GM21723 (cell line): ENCODE measurements around the gene PLXNA2.

Experiments used
- ATAC-seq: cut with Tn5 transposase; IDR thresholded peaks from one replicate; pipeline ENCODE4 v1.9.1; 2021; ENCODE audit warnings: mild to moderate bottlenecking, moderate library complexity; ENCODE audit not compliant: unreplicated experiment

Gene PLXNA2

DNA sequence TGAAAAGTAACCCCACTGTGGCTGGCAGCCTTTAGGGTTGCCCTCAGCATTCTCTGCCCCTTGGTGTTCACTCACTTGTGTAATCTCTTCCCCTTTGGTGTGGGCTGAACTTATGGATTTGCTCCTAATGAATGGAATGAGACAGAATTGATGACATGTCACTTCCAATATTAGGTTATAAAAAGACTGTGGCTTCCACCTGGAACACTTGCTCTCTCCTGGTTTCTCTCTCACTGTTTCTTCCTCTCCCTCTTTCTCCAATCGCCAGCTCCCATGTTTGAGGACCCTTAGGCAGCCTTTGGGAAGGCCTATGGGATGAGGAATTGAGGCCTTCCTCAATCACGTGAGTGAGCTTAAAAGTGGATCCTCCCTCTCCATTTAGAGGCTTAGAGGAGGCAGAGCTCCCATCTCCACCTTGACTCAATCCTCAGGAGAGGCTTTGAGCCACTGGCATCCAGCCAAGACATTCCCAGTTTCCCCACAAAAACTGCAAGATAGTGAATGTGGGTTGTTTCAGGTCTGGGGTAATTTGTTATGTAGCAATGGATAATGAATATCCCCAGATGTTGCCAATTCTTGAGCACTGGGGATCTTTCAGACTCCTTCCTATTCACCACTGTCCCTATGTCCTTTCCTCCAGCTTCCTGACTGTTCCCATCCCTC, 237.8 kb downstream of the PLXNA2 start:
- no peak for ATAC-seq

DNA sequence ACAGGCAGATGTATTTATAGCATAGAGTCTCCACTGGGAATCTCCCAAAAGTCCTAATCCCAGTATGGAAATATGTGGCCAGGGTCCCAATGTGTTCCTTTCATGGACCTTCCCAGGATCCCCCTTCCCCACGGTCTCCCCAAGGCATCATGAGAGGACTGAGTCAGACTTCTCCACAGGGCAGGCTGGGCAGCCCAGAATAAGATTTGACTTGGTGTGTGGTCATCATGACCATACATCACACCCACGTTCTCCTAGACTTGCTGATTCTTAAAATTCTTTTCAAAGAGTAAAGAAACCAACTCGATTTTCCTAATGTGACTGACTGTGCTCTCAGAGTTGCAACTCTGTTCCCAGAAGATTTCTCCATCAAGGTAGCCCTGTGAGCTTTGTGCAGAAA, 239.3 kb downstream of the PLXNA2 start:
- ATAC-seq = no peak

DNA sequence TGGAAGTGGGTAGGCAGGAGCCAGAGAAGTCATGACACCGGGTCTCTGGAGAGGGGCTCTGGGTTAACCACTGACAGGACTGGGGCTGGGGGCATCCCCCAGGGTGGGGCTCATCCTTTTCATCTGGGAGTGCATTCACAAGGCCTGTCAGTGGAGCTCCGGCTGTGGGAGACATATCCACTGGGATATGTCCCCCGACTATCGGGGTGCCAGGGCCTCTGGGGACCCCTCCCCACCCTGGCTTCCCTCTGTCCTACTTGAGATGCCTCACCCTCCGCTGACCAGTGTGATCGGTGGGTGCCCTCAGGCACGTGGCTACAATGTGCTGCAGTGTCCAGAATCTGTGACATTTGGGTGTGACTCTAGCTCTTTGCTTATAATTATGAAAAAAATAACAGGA, 240.9 kb downstream of the PLXNA2 start:
- ATAC-seq = no peak

DNA sequence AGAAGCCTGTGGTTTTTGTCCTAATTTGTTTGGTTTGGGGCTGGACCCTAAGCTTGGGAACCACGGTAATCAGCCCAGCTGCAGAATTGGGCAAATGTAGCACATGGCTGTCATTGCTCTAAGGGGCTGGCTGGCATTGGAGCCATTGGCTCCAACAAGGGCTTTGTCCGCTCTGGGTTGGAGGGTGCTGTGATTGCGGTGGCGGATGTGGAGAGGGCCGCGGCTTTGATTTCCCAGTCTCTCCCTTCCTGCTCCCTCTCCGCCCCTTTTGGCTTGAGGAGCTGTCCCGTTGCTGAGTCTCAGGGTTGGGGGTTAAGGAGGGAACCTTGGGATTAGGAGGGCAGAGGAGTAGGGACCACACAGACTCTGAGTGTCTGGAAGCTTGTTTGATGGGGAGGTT, 241.5 kb downstream of the PLXNA2 start:
- no peak for ATAC-seq

DNA sequence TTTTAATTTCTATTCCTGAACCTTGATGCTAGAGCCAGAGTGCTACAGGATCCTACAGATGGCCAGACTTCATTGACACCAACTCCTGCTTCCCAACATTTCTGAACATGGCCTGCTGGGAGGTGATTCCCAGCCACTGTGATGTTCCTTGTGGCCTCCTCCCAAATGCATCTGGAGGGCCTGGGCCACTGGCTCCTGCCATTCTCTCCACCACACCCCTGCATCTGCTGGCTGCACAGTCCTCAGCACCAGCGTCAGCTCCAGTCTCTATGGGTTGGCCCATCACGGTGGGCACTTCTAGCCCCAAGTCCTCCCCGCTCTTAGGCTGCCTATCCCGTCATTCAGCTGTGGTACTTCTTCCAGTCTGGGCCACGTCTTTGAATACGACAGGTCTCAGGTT, 242.1 kb downstream of the PLXNA2 start:
- ATAC-seq = no peak

DNA sequence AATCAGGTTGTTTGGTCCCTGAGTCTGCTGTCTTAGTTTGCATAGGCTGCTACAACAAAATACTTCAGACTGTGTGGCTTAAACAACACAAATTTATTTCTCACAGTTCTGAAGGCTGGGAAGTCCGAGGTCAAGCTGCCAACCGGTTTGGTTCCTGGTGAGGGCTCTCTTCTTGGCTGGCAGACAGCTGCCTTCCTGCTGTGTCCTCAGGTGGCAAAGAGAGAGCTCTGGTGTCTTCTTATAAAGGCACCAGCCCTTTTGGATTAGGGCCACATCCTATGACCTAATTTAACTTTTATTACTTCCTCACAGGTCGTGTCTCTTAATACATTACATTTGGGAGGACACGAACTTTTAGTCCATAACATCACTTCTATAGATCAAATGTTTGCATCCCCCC, 243.7 kb downstream of the PLXNA2 start:
- no peak for ATAC-seq

DNA sequence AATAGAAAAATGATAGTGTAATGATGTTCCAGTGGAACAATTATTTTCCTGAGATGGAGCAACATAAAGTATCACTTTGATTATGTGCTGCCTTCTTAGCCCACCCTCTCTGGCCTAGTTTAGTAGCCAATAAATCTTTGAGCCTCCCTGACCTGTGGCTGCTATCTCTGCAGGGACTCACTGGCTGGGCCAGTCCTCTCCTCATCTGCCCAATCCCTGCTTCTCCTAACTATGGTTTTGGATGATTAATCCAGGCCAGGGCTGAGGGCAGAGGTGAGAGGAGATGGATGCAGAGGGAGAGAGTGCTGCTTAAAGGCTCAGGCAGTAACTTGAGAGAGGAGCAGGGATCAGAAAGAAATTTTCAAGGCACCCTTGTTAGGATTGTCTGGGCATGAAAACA, 244.2 kb downstream of the PLXNA2 start:
- no peak for ATAC-seq

DNA sequence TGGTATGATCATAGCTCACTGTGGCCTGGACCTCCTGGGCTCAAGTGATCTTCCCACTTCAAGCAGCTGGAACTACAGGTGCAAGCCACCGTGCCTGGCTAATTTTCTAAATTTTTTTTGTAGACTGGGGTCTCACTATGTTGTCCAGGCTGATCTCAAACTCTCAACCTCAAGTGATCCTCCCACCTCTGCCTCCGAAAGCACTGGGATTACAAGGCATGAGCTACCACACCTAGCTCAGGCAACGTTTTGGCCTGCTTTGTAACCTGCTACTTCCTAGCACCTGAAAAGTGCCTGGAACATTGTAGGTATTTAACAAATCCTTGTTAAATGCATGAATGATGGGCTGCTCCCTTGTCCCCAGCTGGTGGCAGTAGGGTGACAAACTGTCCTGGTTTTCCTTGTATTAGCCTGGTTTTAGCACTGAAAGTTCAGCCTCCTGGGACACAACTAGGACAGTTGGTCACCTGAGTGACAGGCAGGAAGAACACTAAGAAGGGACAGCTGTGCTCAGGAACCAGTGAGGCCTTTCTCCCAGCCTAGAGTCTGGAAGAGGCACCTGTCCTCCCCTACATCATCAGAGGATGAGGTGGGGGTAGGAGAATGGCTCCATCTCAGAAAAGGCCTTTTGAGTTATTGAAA, 244.8 kb downstream of the PLXNA2 start:
- ATAC-seq = no peak

DNA sequence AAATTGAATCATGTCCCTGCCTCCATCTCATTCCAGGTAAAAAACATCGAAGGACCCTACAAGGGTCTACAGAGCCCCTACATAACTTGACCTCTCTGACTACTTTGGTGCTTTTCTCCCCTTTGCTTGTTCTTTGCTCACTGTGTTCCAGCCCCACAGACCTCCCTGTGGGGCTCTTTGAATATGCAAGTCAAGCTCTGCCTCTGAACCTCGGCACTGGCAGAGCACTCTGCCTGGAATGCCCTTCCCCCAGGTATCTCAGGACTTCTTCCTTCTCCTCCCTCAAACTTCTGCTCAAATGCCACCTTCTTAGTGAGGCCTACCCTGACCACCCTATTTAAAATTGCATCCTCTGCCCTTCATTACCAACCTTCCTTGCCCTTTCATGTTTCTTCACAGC, 245.5 kb downstream of the PLXNA2 start:
- ATAC-seq = no peak

DNA sequence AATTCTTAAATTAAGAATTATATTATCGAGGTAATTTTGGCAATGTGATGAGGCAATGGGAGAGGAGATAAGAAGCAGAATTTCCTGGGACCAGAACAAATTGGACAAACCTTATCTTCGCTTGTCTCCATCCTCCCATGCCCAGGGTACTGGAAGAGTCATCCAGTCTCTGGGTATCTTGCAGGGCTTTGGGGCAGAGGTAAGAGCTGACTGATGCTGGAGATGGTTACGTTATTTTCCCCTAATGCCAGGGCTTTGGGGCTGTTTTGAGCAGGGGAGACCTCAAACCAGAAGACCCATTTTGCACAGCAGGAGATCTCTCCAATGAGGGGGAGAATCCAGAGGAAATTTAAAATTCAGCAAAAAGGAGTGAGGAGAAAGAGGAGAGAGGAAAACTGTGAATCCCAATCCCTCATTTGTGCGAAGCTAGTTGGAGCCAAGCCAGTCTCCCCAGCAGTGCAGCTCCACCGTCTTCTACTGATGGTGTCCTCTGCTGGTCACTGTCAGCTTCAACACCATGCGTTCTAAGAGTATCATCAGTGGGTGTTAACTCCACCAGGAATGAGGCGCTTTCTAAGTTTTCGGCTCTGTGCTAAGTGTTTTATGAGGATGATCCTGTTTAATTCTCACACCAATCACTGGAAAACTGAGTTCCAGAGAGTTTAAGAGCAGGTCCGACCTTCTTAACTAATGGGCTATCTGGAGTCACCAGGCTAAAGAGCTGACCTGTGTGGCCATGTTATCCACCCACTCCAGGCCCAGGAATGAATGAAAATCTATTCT, 246.5 kb downstream of the PLXNA2 start:
- ATAC-seq = no peak

DNA sequence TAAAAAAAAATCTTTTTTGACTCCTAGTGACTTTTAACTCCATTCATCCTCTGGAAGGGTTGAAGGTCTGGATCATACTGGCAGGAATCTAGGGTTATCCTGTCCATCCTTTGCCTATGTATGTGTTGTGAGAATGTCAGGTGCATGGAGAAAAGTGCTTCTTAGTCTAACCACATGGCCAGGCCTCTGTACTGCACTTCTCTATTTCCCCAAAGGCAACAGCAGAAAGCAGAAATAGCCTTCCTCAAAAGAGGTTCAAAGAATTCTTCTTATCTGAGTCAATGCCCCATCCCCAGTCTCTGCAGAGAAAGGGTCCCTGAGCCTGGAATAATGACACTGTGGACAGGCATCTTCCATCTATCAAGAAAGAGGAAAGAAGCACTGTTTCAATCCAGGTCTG, 247.5 kb downstream of the PLXNA2 start:
- no peak for ATAC-seq

DNA sequence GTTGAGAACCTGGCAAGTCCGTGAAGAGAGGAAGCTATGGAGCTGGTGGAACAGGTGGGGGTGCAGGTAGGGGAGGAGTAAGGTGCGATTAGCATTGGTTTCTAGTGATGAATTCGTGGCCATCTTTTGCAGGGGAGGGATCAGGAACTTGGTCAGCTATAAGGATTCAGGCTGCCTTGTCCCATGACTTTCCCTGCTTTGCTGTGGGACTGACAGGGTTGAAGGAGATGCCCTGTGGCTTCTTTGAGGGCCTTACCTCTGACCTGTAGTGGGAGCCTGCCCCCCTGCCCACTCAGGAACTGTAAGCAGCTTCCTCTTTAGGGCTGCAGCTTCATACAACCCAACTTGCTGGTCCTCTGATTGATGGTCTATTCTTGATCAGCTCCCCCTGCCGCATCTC, 248.6 kb downstream of the PLXNA2 start:
- no peak for ATAC-seq

DNA sequence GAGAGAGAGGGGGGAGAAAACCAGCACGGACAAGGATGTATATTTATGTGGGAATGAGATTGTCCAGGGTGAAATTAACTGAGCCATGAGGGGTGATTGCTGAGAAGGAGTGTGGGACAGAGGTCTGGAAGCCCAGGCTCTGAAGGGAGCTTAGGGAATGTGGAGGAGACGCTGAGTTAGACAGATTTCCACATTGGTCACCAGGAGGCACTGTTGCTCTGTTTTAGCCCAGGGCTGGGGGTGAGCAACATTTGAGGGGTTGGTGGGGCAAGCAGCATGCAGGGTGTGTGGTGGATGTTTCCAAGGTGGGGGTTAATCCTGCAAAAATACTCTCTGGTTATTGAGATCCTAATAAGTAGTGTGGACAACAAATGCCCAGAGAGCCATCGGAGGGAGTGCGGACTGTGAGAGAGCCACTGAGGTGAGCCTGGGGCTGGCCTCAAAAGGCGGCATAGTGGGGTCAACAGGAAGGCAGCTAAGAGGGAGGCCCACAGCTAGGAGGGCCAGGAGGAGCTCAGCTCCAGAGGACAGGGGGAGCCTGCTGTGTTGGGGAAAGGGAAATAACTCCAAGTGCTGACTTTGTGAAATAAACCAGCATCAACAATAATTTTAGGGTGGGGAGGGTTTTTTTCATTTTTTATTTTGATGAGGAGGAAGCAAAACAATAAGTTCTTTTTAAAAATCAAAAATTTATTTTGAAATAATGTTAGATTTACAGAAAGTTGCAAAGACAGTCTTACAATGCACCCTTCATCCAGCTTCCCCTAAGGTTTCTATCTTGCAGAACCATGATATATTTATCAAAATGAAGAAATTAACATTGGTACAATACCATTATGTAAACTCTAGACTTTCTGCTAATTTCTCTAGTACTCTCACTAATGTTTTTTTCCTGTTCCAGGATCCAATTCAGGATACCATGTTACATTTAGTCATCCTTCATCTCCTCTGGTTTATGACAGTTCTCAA, 250.4 kb downstream of the PLXNA2 start:
- ATAC-seq = no peak

DNA sequence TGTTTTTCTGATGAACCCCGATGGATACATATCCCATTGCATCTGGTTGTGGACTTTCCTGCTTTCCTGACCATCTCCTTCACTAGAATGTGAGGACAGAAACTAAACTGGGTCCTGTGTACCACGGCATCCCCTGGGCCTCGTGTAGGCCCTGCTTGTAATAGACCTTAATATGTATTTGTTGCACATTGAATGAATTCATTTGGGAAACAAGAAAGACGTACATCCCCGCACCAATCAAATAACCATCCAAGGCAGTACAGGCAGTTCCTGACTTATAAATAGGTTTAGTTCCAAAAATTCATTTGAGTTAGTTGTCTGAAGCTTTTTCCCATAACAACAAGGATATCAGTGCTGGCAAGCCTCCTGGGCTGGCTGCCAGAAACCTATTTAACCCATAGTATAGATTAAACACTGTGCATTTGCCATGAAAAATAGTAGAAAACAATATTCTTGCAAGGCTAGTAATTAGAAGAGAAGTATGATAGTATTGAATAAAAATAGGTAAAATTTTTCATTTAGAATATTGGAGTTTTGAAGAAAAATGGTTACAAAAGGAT, 251.4 kb downstream of the PLXNA2 start:
- no peak for ATAC-seq

DNA sequence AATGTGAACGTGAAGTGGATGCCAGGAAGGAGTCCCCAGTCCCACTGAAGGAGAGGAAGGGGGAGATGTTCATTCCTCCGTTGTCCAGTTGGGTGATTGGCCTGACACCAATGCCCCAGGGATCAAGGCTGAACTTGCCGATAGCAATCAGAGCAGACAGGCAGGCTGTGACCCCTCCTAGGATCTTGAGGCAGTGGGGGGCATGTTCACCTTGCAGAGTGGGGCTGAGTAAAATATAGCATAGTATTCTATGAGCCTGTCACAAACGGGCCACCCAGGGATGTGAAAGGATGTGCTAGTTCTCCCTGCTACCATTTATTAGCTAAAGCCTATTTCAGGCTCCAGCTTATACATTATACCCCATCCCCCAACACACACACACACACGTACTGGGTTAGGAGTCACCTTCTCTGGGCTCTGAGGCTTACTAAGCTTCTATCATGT, 252.6 kb downstream of the PLXNA2 start:
- no peak for ATAC-seq

DNA sequence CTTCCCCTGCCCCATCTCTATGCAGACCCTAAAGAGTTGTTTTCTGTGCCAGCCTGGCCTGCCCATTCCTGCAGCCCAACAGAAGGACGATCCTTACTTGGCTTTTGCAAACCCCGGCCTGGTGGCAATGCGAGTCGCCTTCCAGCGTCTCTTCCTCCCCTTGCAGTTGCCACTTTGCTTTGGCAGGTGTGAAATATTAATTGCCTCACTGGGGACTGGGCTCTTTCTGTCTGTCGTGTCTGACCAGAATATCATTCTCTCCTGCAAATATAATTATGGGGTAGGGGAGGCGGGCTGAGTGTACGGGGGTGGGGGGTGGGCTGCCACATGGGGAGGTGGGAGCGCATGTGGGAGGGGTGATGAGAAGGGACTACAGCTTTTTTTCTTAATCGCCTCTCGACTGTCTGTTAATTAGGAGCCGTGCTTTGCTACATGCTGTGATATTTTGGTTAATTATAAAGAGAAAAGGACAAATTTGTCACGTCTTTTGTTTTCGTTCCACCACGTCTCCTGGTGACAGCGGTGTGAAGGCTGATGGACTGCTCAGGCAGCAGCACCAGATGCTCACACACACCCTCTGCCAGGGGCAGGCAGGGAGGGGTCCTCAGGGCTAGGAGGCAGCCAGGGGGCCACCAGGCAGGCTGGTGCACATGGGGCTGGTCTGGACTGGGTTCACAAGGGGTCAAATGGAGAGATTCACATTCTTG, 253.2 kb downstream of the PLXNA2 start:
- ATAC-seq = no peak

DNA sequence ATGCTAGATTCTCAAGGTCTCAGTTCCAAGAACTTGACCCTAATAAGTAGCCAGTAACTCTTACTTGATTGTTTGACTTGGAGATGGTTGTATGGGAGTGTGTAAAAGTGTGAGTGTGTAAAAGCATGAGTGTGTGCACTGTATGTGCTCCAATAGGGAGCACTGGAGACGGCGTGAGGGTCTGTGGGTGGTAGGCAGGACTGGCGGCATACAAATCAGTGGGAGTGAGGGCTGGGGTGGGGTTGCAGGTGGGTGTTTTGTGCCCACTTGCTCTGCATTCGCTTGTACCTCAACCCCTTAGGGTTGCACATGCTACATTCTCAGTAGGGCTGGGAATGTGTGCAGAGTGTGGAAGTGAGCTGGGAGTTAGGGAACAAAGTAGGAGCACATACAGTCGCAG, 253.7 kb downstream of the PLXNA2 start:
- no peak for ATAC-seq

DNA sequence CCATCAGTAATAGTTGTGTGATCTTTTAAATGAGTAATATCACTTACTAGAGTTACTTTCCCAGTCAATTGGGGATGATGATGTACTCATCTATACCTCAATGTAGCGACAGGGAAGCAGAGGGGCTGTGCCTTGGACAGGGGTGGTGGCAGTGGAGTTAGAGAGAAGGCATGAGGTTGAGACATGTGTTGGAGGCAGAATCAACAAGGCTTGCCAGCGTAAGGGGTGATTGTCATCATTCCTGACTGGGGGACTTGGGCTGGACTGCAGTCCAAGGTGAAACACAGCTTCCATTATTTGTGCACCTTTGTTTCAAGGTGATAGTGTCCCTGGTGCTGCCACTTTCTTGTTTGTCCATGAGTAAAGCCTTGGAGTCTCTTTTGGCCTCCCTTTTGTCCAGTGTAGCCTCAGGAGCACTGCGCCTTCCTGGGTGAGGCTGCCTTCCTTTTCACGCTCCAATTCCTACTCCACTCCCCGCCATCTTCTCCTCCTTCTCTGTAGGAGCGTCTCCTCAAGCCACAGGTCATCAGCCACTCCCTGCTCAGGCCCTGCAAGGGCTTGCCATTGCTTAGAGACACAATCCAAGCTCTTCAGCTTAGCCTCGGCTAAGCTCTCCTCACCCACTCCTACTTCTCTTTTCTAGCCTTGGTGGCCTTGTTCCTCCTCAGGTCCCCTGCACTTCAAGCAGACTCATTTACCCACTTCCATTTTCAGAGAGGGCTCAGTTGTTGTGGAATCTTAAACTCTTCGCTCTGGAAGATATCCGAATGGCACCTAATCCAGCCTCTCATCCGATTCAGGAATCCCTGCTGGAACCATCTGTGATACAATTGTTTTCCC, 255.6 kb downstream of the PLXNA2 start:
- no peak for ATAC-seq

DNA sequence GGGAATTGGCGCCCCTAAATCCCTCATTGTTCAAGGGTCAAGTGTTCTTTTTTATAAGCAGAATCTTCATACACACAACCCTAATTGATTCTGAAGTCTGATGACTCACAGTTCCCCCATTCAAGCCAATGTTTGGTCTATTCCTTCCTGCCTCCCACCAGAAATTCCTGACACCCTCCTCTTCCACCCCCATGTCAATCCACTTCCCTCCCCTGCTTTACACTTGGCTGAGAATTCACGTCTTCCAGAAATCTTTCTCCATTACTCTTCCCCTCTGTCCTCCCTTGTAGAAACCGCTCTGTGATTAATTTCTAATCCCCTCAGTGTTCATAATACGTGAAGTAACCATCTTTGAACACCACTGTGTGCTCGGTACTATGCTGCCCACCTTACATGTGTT, 257.0 kb downstream of the PLXNA2 start:
- no peak for ATAC-seq
